Activated CD4-positive, alpha-beta T cell treated with anti-CD3 and anti-CD28 coated beads for 36 hours (primary cell): ENCODE results near the gene CDKN1A. TPM values are rescaled to one million over a fixed set of nuclear protein-coding genes. Genes with fewer than 3 reads are reported as not detected.

Experiments used
- ATAC-seq: fragments of 200-7000 bp; cut with Tn5 transposase; one replicate; pipeline ENCODE4 v1.10.0; 2021; ENCODE audit warnings: mild to moderate bottlenecking, moderate library complexity
- CTCF ChIA-PET: fragments of 350-600 bp; sonication (Branson Sonifier 250); formaldehyde crosslinking; loops from one replicate; lab custom pipeline; 2021; ENCODE audit warnings: antibody characterized with exemption; lab: Charles Lee
- POLR2A ChIA-PET: fragments of 350-600 bp; sonication (Branson Sonifier 250); formaldehyde crosslinking; loops from one replicate; lab custom pipeline; 2021; ENCODE audit warnings: antibody characterized with exemption, inconsistent platforms; lab: Charles Lee
- DNase-seq: peaks from one replicate; pipeline ENCODE4 v3.0.0-alpha.2; 2020
- H3K27ac Mint-ChIP-seq: one replicate; pipeline ENCODE4 v1.8.0; 2021; ENCODE audit warnings: mixed read lengths
- H3K27me3 Mint-ChIP-seq: one replicate; pipeline ENCODE4 v1.8.0; 2021; ENCODE audit warnings: mixed read lengths
- H3K36me3 Mint-ChIP-seq: one replicate; pipeline ENCODE4 v1.8.0; 2021; ENCODE audit warnings: low read depth, mixed read lengths
- H3K4me1 Mint-ChIP-seq: one replicate; pipeline ENCODE4 v1.8.0; 2021; ENCODE audit warnings: mixed read lengths
- H3K4me3 Mint-ChIP-seq: one replicate; pipeline ENCODE4 v1.8.0; 2021; ENCODE audit warnings: mild to moderate bottlenecking, moderate library complexity, mixed read lengths
- H3K9me3 Mint-ChIP-seq: one replicate; pipeline ENCODE4 v1.8.0; 2021; ENCODE audit warnings: low read depth, mixed read lengths
- intact Hi-C, 2 experiments: fragments of 100-400 bp; cut with DNase I in 1 of 2; cut with micrococcal nuclease in 1 of 2; formaldehyde crosslinking; loops; one replicate each; pipeline versions ENCODE4 v1.14.2 to v1.15.1; 2022 to 2024; cut with DNase I, micrococcal nuclease
- total RNA-seq, 2 experiments: library from RNA; stranded (reverse); gene quantifications; one replicate each; pipeline ENCODE4 v1.2.3, GENCODE V29; 2021

The CDKN1A gene
- 10 to 100 TPM; 31.3 to 35.9 TPM for total RNA-seq

- Mint-ChIP-seq H3K27me3 (peaks cover 12% of the 10 kb centered on the region), H3K36me3 (peaks cover 18% of the 10 kb centered on the region), H3K9me3 (no peaks in the 10 kb centered on the region), H3K4me1 (peaks cover 45% of the 10 kb centered on the region), H3K4me3 (peak within 1 kb of the TSS; percentile 85), H3K27ac (peak within 1 kb of the TSS; percentile 86)
- intact Hi-C loops = loop anchor here in 1 of 2 experiments (2.0 to 5.0 kb wide), 4 partner anchors 481 to 951 kb away; partner anchors contain the start of genes BRPF3 and MAPK14
- DNase-seq = peak; percentile 88
- CTCF ChIA-PET = interaction anchor here (0.6 to 3.4 kb wide), 4 partner anchors 16 to 81 kb away, joined by 3 to 11 read pairs (median 3); no protein-coding TSS in a partner anchor
- peak; percentile 61 for ATAC-seq
- POLR2A ChIA-PET = interaction anchor here (0.6 to 1.1 kb wide), 4 partner anchors 17 to 186 kb away, joined by 3 to 7 read pairs (median 4); no protein-coding TSS in a partner anchor
Observed at GRCh38 chr6:36678488-36679042, at the start of gene CDKN1A. CDKN1A (plus strand) TSS chr6:36678714; CDS start chr6:36684102, 5,388 bp downstream.

GRCh38 chr6:36629784-36630183 is 48.7 kb upstream of the CDKN1A start:
- no peaks in the 10 kb centered on the region for H3K9me3 Mint-ChIP-seq
- ChIA-PET CTCF (interaction anchor here (0.8 to 1.2 kb wide), 3 partner anchors 15 to 270 kb away, joined by 3 to 5 read pairs (median 4); no protein-coding TSS in a partner anchor), POLR2A (no interaction called here)

GRCh38 chr6:36631326-36632011 is 47.0 kb upstream of the CDKN1A start:
- DNase-seq (no peak), ATAC-seq (no peak)
- Mint-ChIP-seq H3K9me3 (no peaks in the 10 kb centered on the region), H3K36me3 (no peaks in the 10 kb centered on the region), H3K27me3 (no peaks in the 10 kb centered on the region), H3K4me1 (peaks cover 4% of the 10 kb centered on the region), H3K4me3 (no peak overlapping the region), H3K27ac (no peak overlapping the region)
- POLR2A ChIA-PET = no interaction called here
- CTCF ChIA-PET = interaction anchor here (0.5 to 1.6 kb wide), 3 partner anchors 16 to 297 kb away, joined by 3 to 10 read pairs (median 3); no protein-coding TSS in a partner anchor
- intact Hi-C loops = no loop called here

More at GRCh38 chr6:36629784-36630183, 48.7 kb upstream of the CDKN1A start:
- Mint-ChIP-seq H3K36me3 (no peaks in the 10 kb centered on the region), H3K27me3 (no peaks in the 10 kb centered on the region), H3K27ac (no peak overlapping the region), H3K4me1 (peaks cover 4% of the 10 kb centered on the region), H3K4me3 (no peak overlapping the region)
- intact Hi-C loops = no loop called here
- DNase-seq (no peak), ATAC-seq (no peak)

- POLR2A ChIA-PET = no interaction called here
- Mint-ChIP-seq H3K36me3 (no peaks in the 10 kb centered on the region), H3K9me3 (no peaks in the 10 kb centered on the region), H3K4me3 (no peak overlapping the region), H3K27ac (no peak overlapping the region), H3K4me1 (no peaks in the 10 kb centered on the region), H3K27me3 (no peaks in the 10 kb centered on the region)
- CTCF ChIA-PET = interaction anchor here (1.3 kb wide), 1 partner anchor 9 kb away, joined by 5 read pairs; no protein-coding TSS in a partner anchor
- DNase-seq (no peak), ATAC-seq (no peak)
- intact Hi-C loops = no loop called here
Observed at GRCh38 chr6:36633370-36633769, 45.1 kb upstream of the CDKN1A start.

- H3K4me1 Mint-ChIP-seq = no peaks in the 10 kb centered on the region
- ChIA-PET POLR2A (no interaction called here), CTCF (interaction anchor here (1.3 kb wide), 1 partner anchor 10 kb away, joined by 5 read pairs; no protein-coding TSS in a partner anchor)
- H3K36me3 Mint-ChIP-seq = no peaks in the 10 kb centered on the region
- no peak overlapping the region for H3K4me3 Mint-ChIP-seq
- ATAC-seq (no peak), DNase-seq (no peak)
- H3K9me3 Mint-ChIP-seq = no peaks in the 10 kb centered on the region
- intact Hi-C loops = no loop called here
- no peaks in the 10 kb centered on the region for H3K27me3 Mint-ChIP-seq
- no peak overlapping the region for H3K27ac Mint-ChIP-seq
Observed at GRCh38 chr6:36633915-36634314, 44.6 kb upstream of the CDKN1A start.

GRCh38 chr6:36634317-36635108 is 44.0 kb upstream of the CDKN1A start:
- no peaks in the 10 kb centered on the region for H3K27me3 Mint-ChIP-seq
- no peak overlapping the region for H3K27ac Mint-ChIP-seq
- H3K4me1 Mint-ChIP-seq = no peaks in the 10 kb centered on the region
- intact Hi-C loops = no loop called here
- CTCF ChIA-PET = interaction anchor here (1.3 kb wide), 1 partner anchor 231 kb away, joined by 4 read pairs; no protein-coding TSS in a partner anchor
- DNase-seq (no peak), ATAC-seq (no peak)
- no peak overlapping the region for H3K4me3 Mint-ChIP-seq
- H3K9me3 Mint-ChIP-seq = no peaks in the 10 kb centered on the region
- POLR2A ChIA-PET = no interaction called here
- H3K36me3 Mint-ChIP-seq = no peaks in the 10 kb centered on the region

GRCh38 chr6:36636283-36636682 is 42.2 kb upstream of the CDKN1A start:
- Mint-ChIP-seq H3K27ac (no peak overlapping the region), H3K36me3 (no peaks in the 10 kb centered on the region), H3K27me3 (no peaks in the 10 kb centered on the region), H3K4me1 (no peaks in the 10 kb centered on the region), H3K9me3 (no peaks in the 10 kb centered on the region), H3K4me3 (no peak overlapping the region)
- CTCF ChIA-PET = interaction anchor here (0.9 to 1.4 kb wide), 3 partner anchors 12 to 123 kb away, joined by 3 read pairs; no protein-coding TSS in a partner anchor
- DNase-seq = no peak
- intact Hi-C loops = no loop called here
- ATAC-seq = no peak
- POLR2A ChIA-PET = no interaction called here

GRCh38 chr6:36636687-36637418 is 41.7 kb upstream of the CDKN1A start:
- ATAC-seq (no peak), DNase-seq (no peak)
- Mint-ChIP-seq H3K27ac (no peak overlapping the region), H3K4me3 (no peak overlapping the region), H3K27me3 (no peaks in the 10 kb centered on the region), H3K4me1 (no peaks in the 10 kb centered on the region), H3K9me3 (no peaks in the 10 kb centered on the region), H3K36me3 (no peaks in the 10 kb centered on the region)
- CTCF ChIA-PET = interaction anchor here (0.7 to 1.4 kb wide), 4 partner anchors 13 to 122 kb away, joined by 3 read pairs; no protein-coding TSS in a partner anchor
- intact Hi-C loops = no loop called here
- POLR2A ChIA-PET = no interaction called here

- intact Hi-C loops = no loop called here
- Mint-ChIP-seq H3K27me3 (no peaks in the 10 kb centered on the region), H3K4me1 (no peaks in the 10 kb centered on the region), H3K9me3 (no peaks in the 10 kb centered on the region), H3K36me3 (no peaks in the 10 kb centered on the region), H3K27ac (no peak overlapping the region), H3K4me3 (no peak overlapping the region)
- ATAC-seq = no peak
- CTCF ChIA-PET = no interaction called here
- POLR2A ChIA-PET = interaction anchor here (0.7 kb wide), 1 partner anchor 161 kb away, joined by 3 read pairs; no protein-coding TSS in a partner anchor
- DNase-seq = no peak
Observed at GRCh38 chr6:36638579-36638978, 39.9 kb upstream of the CDKN1A start.

- ChIA-PET CTCF (no interaction called here), POLR2A (no interaction called here)
- Mint-ChIP-seq H3K27me3 (no peaks in the 10 kb centered on the region), H3K27ac (no peak overlapping the region), H3K9me3 (no peaks in the 10 kb centered on the region), H3K36me3 (no peaks in the 10 kb centered on the region), H3K4me3 (no peak overlapping the region), H3K4me1 (no peaks in the 10 kb centered on the region)
- intact Hi-C loops = no loop called here
- ATAC-seq (no peak), DNase-seq (peak; percentile 47)
Observed at GRCh38 chr6:36639171-36639808, 39.2 kb upstream of the CDKN1A start.
